ENCODE measurements around the gene MLLT3. TPM values are rescaled to one million over a fixed set of nuclear protein-coding genes. Genes with fewer than 3 reads are reported as not detected.
"Not testable (repeated sequence)": the region's sequence is repeated elsewhere in the genome, so short reads cannot be mapped to it uniquely, and the experiment has no call there.

Gene MLLT3
- 34.2 TPM for polyA plus RNA-seq (2012; ENCODE audit: low read depth, missing spikeins)

DNA sequence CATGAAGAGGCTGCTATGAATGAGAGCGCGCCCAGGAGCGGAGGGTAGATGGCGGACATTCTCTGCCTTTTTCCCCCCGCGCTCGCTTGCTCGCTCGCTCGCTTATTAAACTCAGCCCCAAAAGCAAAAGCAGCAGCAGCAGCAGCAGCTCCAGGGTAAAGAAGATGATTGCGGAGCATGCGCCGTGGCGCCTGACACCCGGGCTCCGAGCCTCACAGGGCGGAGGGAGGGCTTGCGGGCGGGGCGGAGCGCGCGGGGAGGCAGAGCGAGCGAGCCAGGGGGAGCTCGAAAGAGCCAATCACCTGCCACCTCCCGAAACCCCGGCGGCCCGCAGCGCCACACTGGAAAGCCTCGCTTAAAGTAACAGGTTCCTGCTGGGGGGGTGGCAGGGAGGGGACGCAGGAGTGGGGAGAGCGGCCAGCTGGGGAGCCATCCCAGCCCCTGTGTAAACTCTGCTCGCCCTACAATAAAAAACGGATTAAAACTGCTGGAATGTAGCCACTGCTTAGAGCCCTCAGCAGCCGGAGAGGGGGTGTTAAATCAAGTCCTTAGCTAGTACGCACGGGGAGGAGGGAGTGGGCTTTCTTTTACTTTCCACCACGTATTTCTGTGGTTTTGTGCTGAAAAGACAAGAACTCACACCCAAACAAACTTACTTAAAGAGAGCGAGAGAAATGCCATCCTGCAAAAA is at the start of gene MLLT3:
TSS of gene MLLT3 (minus strand) at position 170 of the 691 bp plus-strand sequence.
- FAIRE-seq (peak; percentile 96), DNase-seq (ENCODE audit: insufficient read length, low spot score) (peak; percentile 79)
- no peak for TF ChIP-seq POLR2A (IDR thresholded peaks at IDR 0.05; ENCODE audit: low read depth, low read length)
- TF ChIP-seq TAF1 (IDR thresholded peaks at IDR 0.05; ENCODE audit: low read depth, low read length), result peak; percentile 47; the same call in 1 of the 2 replicates

DNA sequence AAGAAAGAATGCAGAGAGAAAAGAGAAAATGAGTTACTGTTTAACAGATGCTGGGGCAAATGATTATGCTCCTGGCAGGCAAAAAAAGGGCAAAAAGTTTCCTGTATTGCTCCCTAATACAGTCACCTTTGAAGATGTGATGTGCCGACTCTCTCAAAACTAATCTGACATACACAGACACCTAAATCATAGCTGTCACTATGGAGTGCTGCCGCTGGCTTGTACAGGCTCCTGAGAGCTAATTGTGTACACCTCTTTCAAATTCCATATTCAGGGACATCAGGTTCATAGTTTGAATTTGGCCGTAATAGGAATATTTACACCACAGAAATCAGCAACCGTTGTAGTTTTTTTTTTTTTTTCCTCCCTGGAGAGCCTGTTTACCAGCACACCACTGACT is 49.3 kb upstream of the MLLT3 start:
- TF ChIP-seq POLR2A (IDR thresholded peaks at IDR 0.05; ENCODE audit: low read depth, low read length), result no peak
- no peak for TF ChIP-seq POU2F2 (IDR thresholded peaks at IDR 0.05; ENCODE audit: low read depth, low read length)
- no peak for TF ChIP-seq PAX5 (IDR thresholded peaks at IDR 0.05; ENCODE audit: insufficient read depth, low read length, severe bottlenecking)
- no peak for TF ChIP-seq POLR2AphosphoS5 (IDR thresholded peaks at IDR 0.05; ENCODE audit: low read depth, low read length)
- TF ChIP-seq TAF1 (IDR thresholded peaks at IDR 0.05; ENCODE audit: low read depth, low read length), result no peak
- no peak for TF ChIP-seq SPI1 (IDR thresholded peaks at IDR 0.05; ENCODE audit: low read depth, low read length)
- DNase-seq (ENCODE audit: insufficient read length, low spot score), result no peak
- no peak for FAIRE-seq

GRCh38 chr9:20670395-20670794 is 48.1 kb upstream of the MLLT3 start:
- DNase-seq (ENCODE audit: insufficient read length, low spot score) (no peak), FAIRE-seq (no peak)
- TF ChIP-seq POU2F2 (IDR thresholded peaks at IDR 0.05; ENCODE audit: low read depth, low read length) (no peak), POLR2AphosphoS5 (IDR thresholded peaks at IDR 0.05; ENCODE audit: low read depth, low read length) (no peak), SPI1 (IDR thresholded peaks at IDR 0.05; ENCODE audit: low read depth, low read length) (no peak), TAF1 (IDR thresholded peaks at IDR 0.05; ENCODE audit: low read depth, low read length) (no peak), PAX5 (IDR thresholded peaks at IDR 0.05; ENCODE audit: insufficient read depth, low read length, severe bottlenecking) (no peak), POLR2A (IDR thresholded peaks at IDR 0.05; ENCODE audit: low read depth, low read length) (no peak)

GRCh38 chr9:20664501-20664900 is 42.2 kb upstream of the MLLT3 start:
- no peak for DNase-seq (ENCODE audit: insufficient read length, low spot score)
- TF ChIP-seq POU2F2 (IDR thresholded peaks at IDR 0.05; ENCODE audit: low read depth, low read length) (no peak), TAF1 (IDR thresholded peaks at IDR 0.05; ENCODE audit: low read depth, low read length) (no peak), SPI1 (IDR thresholded peaks at IDR 0.05; ENCODE audit: low read depth, low read length) (no peak), POLR2A (IDR thresholded peaks at IDR 0.05; ENCODE audit: low read depth, low read length) (no peak), PAX5 (IDR thresholded peaks at IDR 0.05; ENCODE audit: insufficient read depth, low read length, severe bottlenecking) (no peak), POLR2AphosphoS5 (IDR thresholded peaks at IDR 0.05; ENCODE audit: low read depth, low read length) (no peak)
- FAIRE-seq, result no peak

- no peak for FAIRE-seq
- DNase-seq (ENCODE audit: insufficient read length, low spot score), result no peak
These were observed 40.8 kb upstream of the MLLT3 start for GRCh38 chr9:20663133-20663532.

DNA sequence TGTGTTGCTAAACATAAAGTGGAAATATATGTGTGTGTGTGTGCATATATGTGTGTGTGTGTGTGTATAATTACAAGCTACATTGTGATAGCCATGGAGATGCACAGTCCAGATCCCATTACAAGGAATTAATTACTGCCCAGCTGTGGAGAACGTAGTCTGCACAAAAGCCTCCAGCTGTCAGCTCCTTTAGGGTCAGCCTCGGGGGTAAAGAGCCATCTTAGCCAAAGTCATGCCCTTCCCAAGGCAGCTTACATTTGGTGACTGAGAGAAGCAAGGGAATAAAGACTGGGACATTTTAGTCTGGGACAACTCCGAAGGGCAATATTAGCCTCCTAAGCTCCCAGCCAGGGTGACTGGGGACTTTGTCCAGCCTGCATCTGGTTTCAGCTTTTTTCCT is 39.9 kb upstream of the MLLT3 start:
- FAIRE-seq (peak; percentile 65), DNase-seq (ENCODE audit: insufficient read length, low spot score) (no peak)
- TF ChIP-seq TAF1 (IDR thresholded peaks at IDR 0.05; ENCODE audit: low read depth, low read length), result no peak
- TF ChIP-seq SPI1 (IDR thresholded peaks at IDR 0.05; ENCODE audit: low read depth, low read length), result no peak
- TF ChIP-seq POU2F2 (IDR thresholded peaks at IDR 0.05; ENCODE audit: low read depth, low read length), result no peak
- TF ChIP-seq POLR2AphosphoS5 (IDR thresholded peaks at IDR 0.05; ENCODE audit: low read depth, low read length), result no peak
- TF ChIP-seq POLR2A (IDR thresholded peaks at IDR 0.05; ENCODE audit: low read depth, low read length), result no peak
- no peak for TF ChIP-seq PAX5 (IDR thresholded peaks at IDR 0.05; ENCODE audit: insufficient read depth, low read length, severe bottlenecking)

More at GRCh38 chr9:20663133-20663532, 40.8 kb upstream of the MLLT3 start:
- no peak for TF ChIP-seq POLR2AphosphoS5 (IDR thresholded peaks at IDR 0.05; ENCODE audit: low read depth, low read length)
- no peak for TF ChIP-seq SPI1 (IDR thresholded peaks at IDR 0.05; ENCODE audit: low read depth, low read length)
- TF ChIP-seq TAF1 (IDR thresholded peaks at IDR 0.05; ENCODE audit: low read depth, low read length), result no peak

DNA sequence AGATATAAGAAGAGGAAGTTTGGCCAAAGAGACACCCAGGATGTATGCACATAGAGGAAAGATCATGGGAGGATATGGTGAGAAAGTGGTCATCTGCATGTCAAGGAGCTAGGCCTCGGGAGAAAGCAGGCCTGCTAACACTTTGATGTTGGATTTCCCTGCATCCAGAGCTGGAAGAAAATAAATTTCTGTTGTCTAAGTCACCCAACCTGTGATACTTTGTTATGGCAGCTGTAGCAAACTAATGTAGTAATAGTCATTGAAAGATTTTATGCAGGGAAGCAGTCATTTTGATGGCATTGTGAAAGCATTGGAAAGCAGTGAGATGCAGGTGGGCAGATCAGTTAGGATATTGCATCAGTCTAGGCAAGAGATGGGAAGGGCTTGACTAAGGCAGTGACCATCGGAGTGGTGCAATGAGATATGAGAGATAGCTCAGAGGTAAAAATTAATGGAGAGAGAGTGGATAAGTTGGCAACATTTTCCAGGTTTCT is 37.2 kb upstream of the MLLT3 start:
- FAIRE-seq (peak; percentile 41), DNase-seq (ENCODE audit: insufficient read length, low spot score) (no peak)
- TF ChIP-seq POU2F2 (IDR thresholded peaks at IDR 0.05; ENCODE audit: low read depth, low read length) (no peak), POLR2AphosphoS5 (IDR thresholded peaks at IDR 0.05; ENCODE audit: low read depth, low read length) (no peak), POLR2A (IDR thresholded peaks at IDR 0.05; ENCODE audit: low read depth, low read length) (no peak), SPI1 (IDR thresholded peaks at IDR 0.05; ENCODE audit: low read depth, low read length) (no peak), PAX5 (IDR thresholded peaks at IDR 0.05; ENCODE audit: insufficient read depth, low read length, severe bottlenecking) (no peak), TAF1 (IDR thresholded peaks at IDR 0.05; ENCODE audit: low read depth, low read length) (no peak)

DNA sequence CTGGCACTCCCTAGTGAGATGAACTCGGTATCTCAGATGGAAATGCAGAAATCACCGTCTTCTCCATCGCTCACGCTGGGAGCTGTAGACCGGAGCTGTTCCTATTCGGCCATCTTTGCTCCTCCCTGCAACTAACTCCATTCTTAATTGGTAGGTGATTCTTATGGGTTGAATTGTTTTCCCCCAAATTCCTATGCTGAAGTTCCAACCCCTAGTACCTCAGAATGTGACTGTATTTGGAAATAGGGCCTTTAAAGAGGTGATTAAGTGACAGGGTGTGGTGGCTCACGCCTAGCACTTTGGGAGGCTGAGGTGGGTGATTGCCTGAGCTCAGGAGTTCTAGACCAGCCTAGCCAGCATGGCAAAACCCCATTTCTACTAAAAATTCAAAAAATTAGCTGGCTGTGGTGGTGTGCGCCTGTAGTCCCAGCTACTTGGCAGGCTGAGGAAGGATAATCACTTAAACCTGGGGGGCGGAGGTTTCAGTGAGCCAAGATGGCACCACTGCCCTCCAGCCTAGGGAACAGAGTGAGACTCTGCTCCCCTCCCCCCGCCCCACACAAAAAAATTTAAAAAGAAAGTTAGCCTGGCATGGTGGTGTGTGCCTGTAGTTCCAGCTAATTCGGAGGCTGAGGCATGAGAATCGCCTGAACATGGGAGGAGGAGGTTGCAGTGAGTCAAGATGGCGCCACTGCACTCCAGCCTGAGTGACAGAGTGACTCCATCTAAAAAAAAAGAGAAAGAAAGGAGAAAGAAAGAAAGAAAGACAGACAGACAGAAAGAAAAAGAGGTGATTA is 36.6 kb upstream of the MLLT3 start:
- DNase-seq (ENCODE audit: insufficient read length, low spot score) (no peak), FAIRE-seq (peak; percentile 87)
- peak; percentile 47; the same call in 1 of the 2 replicates for TF ChIP-seq TAF1 (IDR thresholded peaks at IDR 0.05; ENCODE audit: low read depth, low read length)
- no peak for TF ChIP-seq POU2F2 (IDR thresholded peaks at IDR 0.05; ENCODE audit: low read depth, low read length)

DNA sequence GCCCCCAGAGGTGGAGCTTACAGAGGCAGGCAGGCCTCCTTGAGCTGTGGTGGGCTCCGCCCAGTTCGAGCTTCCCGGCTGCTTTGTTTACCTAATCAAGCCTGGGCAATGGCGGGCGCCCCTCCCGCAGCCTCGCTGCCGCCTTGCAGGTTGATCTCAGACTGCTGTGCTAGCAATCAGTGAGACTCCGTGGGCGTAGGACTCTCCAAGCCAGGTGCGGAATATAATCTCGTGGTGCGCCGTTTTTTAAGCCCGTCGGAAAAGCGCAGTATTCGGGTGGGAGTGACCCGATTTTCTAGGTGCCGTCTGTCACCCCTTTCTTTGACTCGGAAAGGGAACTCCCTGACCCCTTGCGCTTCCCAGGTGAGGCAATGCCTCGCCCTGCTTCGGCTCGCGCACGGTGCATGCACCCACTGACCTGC is 36.0 kb upstream of the MLLT3 start:
- FAIRE-seq; DNase-seq (ENCODE audit: insufficient read length, low spot score): not testable (repeated sequence)

DNA sequence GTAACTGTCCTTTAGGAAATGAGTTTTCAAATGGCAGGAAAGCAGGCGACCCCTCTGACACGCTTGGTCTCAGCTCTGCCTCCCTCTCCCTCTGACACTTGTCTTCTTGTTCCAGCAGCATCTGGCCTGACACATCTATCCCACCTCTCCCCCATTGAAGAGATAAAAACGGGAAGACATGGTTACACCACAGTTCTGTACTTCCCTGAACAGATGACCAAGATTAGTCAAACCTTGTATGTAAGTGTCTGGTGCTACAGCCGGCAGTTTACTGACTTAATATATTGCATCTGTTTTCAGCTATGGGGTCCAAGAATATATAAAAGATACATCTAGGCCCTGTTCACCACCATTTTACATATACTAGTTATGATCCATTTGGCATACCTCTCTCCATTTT is 29.6 kb upstream of the MLLT3 start:
- no peak for DNase-seq (ENCODE audit: insufficient read length, low spot score)
- TF ChIP-seq POLR2AphosphoS5 (IDR thresholded peaks at IDR 0.05; ENCODE audit: low read depth, low read length) (no peak), PAX5 (IDR thresholded peaks at IDR 0.05; ENCODE audit: insufficient read depth, low read length, severe bottlenecking) (no peak), TAF1 (IDR thresholded peaks at IDR 0.05; ENCODE audit: low read depth, low read length) (no peak), POLR2A (IDR thresholded peaks at IDR 0.05; ENCODE audit: low read depth, low read length) (no peak), SPI1 (IDR thresholded peaks at IDR 0.05; ENCODE audit: low read depth, low read length) (no peak), POU2F2 (IDR thresholded peaks at IDR 0.05; ENCODE audit: low read depth, low read length) (no peak)
- peak; percentile 47 for FAIRE-seq
